GM12891 (cell line): ENCODE results near the gene OLFML3.
"Not testable (repeated sequence)": the region's sequence is repeated elsewhere in the genome, so short reads cannot be mapped to it uniquely, and the experiment has no call there.

Source experiments
- DNase-seq: peaks from one replicate; pipeline ENCODE4 v3.0.0; 2011; ENCODE audit warnings: low spot score; ENCODE audit not compliant: insufficient read length
- FAIRE-seq: peaks from 2 replicates; lab custom pipeline; 2011; peaks lifted over from hg19 to GRCh38; lab: Jason Lieb, UNC
- PAX5 ChIP-seq: IDR thresholded peaks from 2 replicates; pipeline ENCODE4 v1.6.1; 2011; ENCODE audit warnings: low read length, moderate library complexity, mild to moderate bottlenecking; ENCODE audit not compliant: insufficient read depth, severe bottlenecking
- POLR2A ChIP-seq: IDR thresholded peaks from 2 replicates; pipeline ENCODE4 v1.6.1; 2011; ENCODE audit warnings: low read depth, low read length, control low read depth
- POLR2AphosphoS5 ChIP-seq: IDR thresholded peaks from 2 replicates; pipeline ENCODE4 v1.6.1; 2011; ENCODE audit warnings: low read depth, low read length, control low read depth
- POU2F2 ChIP-seq: IDR thresholded peaks from 2 replicates; pipeline ENCODE4 v1.6.1; 2011; ENCODE audit warnings: low read depth, mild to moderate bottlenecking, control low read depth, low read length, moderate library complexity
- SPI1 ChIP-seq: IDR thresholded peaks from 2 replicates; pipeline ENCODE4 v1.6.1; 2011; ENCODE audit warnings: low read depth, low read length, control low read depth
- TAF1 ChIP-seq: IDR thresholded peaks from 2 replicates; pipeline ENCODE4 v1.6.1; 2011; ENCODE audit warnings: low read depth, low read length, control low read depth

OLFML3 gene

DNA sequence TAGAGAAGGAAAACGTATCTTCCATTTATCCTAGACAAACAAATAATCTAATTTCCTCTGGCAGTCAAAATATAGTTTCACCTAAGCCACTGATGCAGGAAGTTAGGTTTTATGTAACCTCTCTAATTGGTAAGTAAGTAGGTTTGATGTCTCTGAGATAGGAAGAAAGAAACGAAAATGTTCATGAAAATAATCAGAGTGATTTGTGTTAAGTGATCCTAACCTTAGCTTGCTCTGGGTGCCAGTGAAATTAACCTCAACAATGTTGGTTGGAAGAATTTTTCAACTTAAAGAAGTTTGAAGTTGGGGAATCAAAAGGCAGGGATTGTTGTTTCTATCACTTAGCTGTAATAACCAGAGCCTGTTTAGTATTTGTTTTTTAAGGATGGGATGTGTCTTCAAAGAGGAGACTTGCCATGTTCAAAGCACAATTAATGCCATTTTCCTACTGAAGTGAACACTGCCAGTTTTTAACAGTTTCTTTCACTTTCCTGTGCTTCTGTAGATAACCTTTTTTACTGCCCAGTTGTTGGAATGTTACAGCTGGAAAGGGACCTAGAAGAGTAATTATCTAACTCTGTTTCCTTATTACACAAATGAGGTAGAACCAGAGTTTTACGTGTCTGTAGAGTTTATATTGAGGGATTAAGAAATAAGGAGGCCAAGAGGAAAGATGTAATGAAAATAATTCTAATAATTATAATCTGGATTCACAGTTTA, 31.7 kb upstream of the OLFML3 start:
- TF ChIP-seq POLR2AphosphoS5 (no peak), POU2F2 (no peak), TAF1 (no peak), POLR2A (no peak), PAX5 (no peak), SPI1 (no peak)
- no peak for FAIRE-seq
- DNase-seq, result no peak

DNA sequence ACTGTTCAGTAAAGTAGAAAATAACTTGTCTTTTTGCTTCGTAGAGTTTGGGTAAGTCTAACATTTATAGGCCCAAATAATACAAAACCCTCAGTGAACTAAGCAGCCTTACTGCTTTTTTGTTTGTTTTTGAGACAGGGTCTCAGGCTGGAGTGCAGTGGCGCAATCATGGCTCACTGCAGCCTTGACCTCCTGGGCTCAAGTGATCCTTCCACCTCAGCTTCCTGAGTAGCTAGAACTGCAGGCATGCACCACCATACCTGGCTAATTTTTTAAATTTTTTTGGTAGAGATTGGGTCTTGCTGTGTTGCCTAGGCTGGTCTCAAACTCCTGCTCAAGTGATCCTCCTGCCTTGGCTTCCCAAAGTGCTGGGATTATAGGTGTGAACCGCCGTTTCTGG, 31.1 kb upstream of the OLFML3 start:
- FAIRE-seq, result not testable (repeated sequence)

GRCh38 chr1:113949007-113949406, 30.3 kb upstream of the OLFML3 start:
- no peak for DNase-seq
- no peak for FAIRE-seq
- TF ChIP-seq TAF1 (no peak), POU2F2 (no peak), POLR2AphosphoS5 (no peak), PAX5 (no peak), POLR2A (no peak), SPI1 (no peak)

More for the DNA sequence above, 31.1 kb upstream of the OLFML3 start:
- not testable (repeated sequence) for DNase-seq

- TF ChIP-seq TAF1 (no peak), POLR2AphosphoS5 (no peak), PAX5 (no peak)
- DNase-seq, result no peak
- no peak for FAIRE-seq
These were observed 28.4 kb upstream of the OLFML3 start for GRCh38 chr1:113950908-113951307.

- DNase-seq, result no peak
- FAIRE-seq, result no peak
- TF ChIP-seq POLR2A (no peak), POU2F2 (no peak), POLR2AphosphoS5 (no peak), SPI1 (no peak), TAF1 (no peak), PAX5 (no peak)
These were observed 27.6 kb upstream of the OLFML3 start for GRCh38 chr1:113951719-113952118.

DNA sequence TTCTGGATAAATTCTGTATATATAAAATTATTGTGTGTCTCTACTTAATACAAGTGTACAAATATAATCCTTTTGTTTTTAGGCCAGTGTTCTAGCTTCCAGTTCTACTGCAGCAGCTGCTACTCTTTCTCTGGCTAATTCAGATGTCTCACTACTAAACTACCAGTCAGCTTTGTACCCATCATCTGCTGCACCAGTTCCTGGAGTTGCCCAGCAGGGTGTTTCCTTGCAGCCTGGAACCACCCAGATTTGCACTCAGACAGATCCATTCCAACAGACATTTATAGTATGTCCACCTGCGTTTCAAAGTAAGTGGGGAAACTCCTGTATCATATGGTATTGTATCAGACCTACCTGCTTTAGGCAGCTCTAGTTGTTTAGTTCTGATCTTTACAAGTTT, 21.3 kb upstream of the OLFML3 start:
- no peak for FAIRE-seq

DNA sequence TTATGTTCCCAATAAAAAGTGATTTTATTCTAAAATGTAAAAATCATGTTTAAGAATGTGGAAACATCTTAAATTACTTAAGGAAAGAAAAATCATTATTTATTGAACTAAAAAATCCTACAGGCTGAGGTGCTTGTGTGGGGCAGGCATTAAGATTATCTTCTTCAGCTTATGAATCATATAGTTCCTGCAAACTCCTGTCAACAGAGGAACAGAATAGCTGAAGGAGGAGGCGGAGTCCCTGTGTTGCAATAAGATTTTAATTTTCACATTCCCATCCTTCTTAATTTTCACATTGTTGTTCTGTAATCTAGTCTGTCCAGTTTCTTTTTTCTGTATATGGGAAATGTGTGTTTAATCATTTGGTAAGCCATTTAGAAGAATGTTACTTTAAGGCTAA, 20.6 kb upstream of the OLFML3 start:
- no peak for FAIRE-seq
- TF ChIP-seq POLR2A (no peak), POLR2AphosphoS5 (no peak), PAX5 (no peak), SPI1 (no peak), POU2F2 (no peak), TAF1 (no peak)
- no peak for DNase-seq

More for the DNA sequence above, 21.3 kb upstream of the OLFML3 start:
- DNase-seq, result no peak
- TF ChIP-seq PAX5, result no peak
- TF ChIP-seq POLR2A, result no peak
- TF ChIP-seq POU2F2, result no peak
- no peak for TF ChIP-seq TAF1
- no peak for TF ChIP-seq POLR2AphosphoS5

GRCh38 chr1:113963281-113963906, 15.9 kb upstream of the OLFML3 start:
- DNase-seq, result no peak
- no peak for TF ChIP-seq PAX5
- no peak for TF ChIP-seq SPI1
- no peak for TF ChIP-seq POU2F2
- TF ChIP-seq POLR2AphosphoS5, result no peak
- no peak for TF ChIP-seq POLR2A
- no peak for TF ChIP-seq TAF1
- FAIRE-seq, result no peak

- no peak for TF ChIP-seq POLR2AphosphoS5
- no peak for TF ChIP-seq TAF1
- no peak for TF ChIP-seq SPI1
- FAIRE-seq, result no peak
- no peak for DNase-seq
These were observed 13.4 kb upstream of the OLFML3 start for GRCh38 chr1:113965703-113966412.

DNA sequence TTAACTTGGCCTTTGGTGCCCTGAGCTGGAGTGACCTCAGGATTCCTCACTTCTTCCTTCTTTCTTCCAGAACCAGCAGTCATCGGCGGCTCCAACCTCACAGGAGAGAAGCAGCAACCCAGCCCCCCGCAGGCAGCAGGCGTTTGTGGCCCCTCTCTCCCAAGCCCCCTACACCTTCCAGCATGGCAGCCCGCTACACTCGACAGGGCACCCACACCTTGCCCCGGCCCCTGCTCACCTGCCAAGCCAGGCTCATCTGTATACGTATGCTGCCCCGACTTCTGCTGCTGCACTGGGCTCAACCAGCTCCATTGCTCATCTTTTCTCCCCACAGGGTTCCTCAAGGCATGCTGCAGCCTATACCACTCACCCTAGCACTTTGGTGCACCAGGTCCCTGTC, 6.3 kb upstream of the OLFML3 start:
- no peak for TF ChIP-seq POU2F2
- TF ChIP-seq SPI1, result no peak
- no peak for TF ChIP-seq PAX5
- TF ChIP-seq POLR2A, result no peak
- no peak for TF ChIP-seq TAF1
- no peak for TF ChIP-seq POLR2AphosphoS5
- DNase-seq (no peak), FAIRE-seq (no peak)
